Measurements from ENCODE around the gene ANTXR2.

ANTXR2 gene

DNA sequence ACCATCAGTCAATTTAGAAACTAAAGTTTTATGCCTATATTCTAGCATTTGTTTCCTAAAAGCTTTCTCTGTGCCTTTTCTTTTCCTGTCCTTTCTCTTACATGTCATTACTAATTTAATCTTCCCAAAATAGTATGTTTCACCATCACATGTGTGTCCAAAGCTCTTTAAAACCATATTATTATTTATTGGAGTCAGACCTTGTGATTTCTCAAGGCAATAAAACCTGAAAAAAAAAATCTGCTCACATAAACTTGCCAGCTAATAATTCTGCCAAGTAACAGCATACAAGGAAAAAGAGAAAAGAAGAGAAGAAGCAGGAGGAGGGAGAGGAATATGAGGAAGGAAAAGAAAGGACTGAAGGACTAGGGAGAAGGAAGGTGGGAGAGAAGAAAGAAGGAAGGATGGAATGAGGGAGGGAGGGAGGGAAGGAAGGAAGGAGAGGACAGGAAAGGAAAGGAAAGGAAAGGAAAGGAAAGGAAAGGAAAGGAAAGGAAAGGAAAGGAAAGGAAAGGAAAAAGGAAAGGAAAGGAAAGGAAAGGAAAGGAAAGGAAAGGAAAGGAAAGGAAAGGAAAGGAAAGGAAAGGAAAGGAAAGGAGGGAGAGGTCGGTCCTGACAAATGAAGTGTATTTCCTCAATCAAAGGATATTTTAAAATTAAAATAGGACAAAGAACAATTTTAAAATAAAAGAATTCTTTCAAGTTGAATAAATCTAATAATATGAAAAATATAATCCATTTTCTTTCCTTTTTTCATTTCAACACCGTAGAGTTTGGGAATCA is 57.4 kb downstream of the ANTXR2 start:
- no peak overlapping the region for H3K4me3 ChIP-seq (ENCODE audit: low read depth, low read length)
- H3K27ac ChIP-seq, result no peak overlapping the region
- H3K4me2 ChIP-seq (ENCODE audit: low read length), result no peak overlapping the region
- TF ChIP-seq, protein P1, sequence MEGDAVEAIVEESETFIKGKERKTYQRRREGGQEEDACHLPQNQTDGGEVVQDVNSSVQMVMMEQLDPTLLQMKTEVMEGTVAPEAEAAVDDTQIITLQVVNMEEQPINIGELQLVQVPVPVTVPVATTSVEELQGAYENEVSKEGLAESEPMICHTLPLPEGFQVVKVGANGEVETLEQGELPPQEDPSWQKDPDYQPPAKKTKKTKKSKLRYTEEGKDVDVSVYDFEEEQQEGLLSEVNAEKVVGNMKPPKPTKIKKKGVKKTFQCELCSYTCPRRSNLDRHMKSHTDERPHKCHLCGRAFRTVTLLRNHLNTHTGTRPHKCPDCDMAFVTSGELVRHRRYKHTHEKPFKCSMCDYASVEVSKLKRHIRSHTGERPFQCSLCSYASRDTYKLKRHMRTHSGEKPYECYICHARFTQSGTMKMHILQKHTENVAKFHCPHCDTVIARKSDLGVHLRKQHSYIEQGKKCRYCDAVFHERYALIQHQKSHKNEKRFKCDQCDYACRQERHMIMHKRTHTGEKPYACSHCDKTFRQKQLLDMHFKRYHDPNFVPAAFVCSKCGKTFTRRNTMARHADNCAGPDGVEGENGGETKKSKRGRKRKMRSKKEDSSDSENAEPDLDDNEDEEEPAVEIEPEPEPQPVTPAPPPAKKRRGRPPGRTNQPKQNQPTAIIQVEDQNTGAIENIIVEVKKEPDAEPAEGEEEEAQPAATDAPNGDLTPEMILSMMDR (IDR thresholded peaks at IDR 0.05), result no peak
- H3K9ac ChIP-seq, result no peak overlapping the region
- H3K79me2 ChIP-seq, result no peaks in the 10 kb centered on the region
- no peaks in the 10 kb centered on the region for H3K36me3 ChIP-seq (ENCODE audit: control insufficient read depth, insufficient read depth, low read length)
- H3K4me1 ChIP-seq, result no peaks in the 10 kb centered on the region
- H2AFZ ChIP-seq, result no peak overlapping the region
- no peaks in the 10 kb centered on the region for H3K27me3 ChIP-seq (ENCODE audit: control insufficient read depth, insufficient read depth, low read length)
- H3K9me3 ChIP-seq (ENCODE audit: control insufficient read depth, low read length), result no peaks in the 10 kb centered on the region

DNA sequence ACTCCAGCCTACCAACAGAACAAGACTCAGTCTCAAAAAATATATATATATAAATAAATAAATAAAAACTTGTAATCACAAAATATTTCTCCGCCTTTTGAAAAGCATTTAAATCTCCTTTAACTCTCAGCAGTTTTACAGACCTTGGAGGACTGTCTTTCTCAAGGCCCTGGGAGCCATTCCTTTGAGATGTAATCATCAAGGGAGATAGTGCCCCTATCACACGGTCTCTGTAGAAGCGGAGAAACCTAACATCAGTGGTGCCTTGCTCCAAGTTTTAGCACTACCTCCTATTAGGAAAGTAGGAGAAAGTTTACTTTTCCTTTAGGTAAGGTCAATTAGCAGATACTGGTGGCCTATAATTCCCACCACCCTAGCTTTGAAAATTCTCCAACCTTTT is 58.5 kb downstream of the ANTXR2 start:
- no peaks in the 10 kb centered on the region for H3K27me3 ChIP-seq (ENCODE audit: control insufficient read depth, insufficient read depth, low read length)
- H3K79me2 ChIP-seq, result no peaks in the 10 kb centered on the region
- no peaks in the 10 kb centered on the region for H3K4me1 ChIP-seq
- no peaks in the 10 kb centered on the region for H3K9me3 ChIP-seq (ENCODE audit: control insufficient read depth, low read length)
- no peak overlapping the region for H3K4me3 ChIP-seq (ENCODE audit: low read depth, low read length)
- no peak overlapping the region for H3K4me2 ChIP-seq (ENCODE audit: low read length)
- no peak overlapping the region for H3K27ac ChIP-seq
- H3K36me3 ChIP-seq (ENCODE audit: control insufficient read depth, insufficient read depth, low read length), result no peaks in the 10 kb centered on the region
- H3K9ac ChIP-seq, result no peak overlapping the region
- no peak overlapping the region for H2AFZ ChIP-seq
- TF ChIP-seq, protein P1 (IDR thresholded peaks at IDR 0.05), result no peak

DNA sequence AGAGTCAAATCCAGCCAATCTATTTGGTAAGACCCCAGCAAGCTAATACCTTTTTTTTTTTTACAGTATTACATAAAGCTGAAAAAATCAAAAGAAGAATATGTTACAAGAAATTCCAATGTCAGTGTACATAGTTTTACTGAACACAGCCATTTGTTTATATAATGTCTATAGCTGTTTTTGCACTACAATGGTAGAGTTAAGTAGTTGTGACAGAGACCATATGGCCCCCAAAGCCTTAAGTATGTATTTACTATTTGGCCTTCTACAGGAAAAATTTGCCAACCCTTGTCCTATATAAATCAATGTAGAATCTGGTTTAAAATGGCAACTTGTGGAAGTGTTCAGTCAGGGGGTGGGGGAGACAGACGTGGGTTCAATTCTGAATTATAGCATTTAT is 60.7 kb downstream of the ANTXR2 start:
- Histone ChIP-seq H3K27me3 (ENCODE audit: control insufficient read depth, insufficient read depth, low read length) (no peaks in the 10 kb centered on the region), H3K4me3 (ENCODE audit: low read depth, low read length) (no peak overlapping the region), H3K36me3 (ENCODE audit: control insufficient read depth, insufficient read depth, low read length) (no peaks in the 10 kb centered on the region), H3K9me3 (ENCODE audit: control insufficient read depth, low read length) (no peaks in the 10 kb centered on the region), H3K79me2 (no peaks in the 10 kb centered on the region), H3K4me2 (ENCODE audit: low read length) (no peak overlapping the region), H3K4me1 (no peaks in the 10 kb centered on the region), H3K9ac (no peak overlapping the region), H2AFZ (no peak overlapping the region), H3K27ac (no peak overlapping the region)
- TF ChIP-seq, protein P1 (IDR thresholded peaks at IDR 0.05), result no peak

DNA sequence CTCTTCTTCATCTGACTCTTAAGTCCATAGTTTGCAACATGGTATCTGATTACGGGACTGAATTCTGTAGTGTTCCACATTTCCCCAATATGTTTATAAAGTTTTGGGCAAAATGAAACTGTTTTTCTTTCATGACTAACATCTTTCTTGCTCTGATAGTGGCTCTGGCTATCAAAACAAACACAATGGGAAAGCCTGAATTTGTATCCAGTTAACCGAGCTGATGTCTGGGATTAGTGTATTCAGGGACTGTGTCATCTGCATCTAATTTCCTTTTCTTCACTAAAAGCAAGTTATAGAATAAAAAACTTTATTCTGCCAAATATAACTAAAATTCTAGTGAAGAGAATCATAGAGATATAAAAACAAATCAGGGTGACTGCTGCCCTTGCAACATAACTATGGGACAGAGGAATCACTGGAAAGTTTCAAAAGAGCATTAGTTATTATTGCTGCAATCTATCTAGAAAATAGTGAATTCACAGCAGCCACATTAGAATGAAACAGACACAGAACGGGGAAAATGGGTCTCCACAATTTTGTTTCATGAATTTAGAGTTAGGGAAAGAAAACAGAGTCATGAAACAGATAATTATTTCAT is 61.3 kb downstream of the ANTXR2 start:
- no peak overlapping the region for H3K27ac ChIP-seq

More for the DNA sequence above, 61.3 kb downstream of the ANTXR2 start:
- Histone ChIP-seq H3K4me3 (ENCODE audit: low read depth, low read length) (no peak overlapping the region), H3K27me3 (ENCODE audit: control insufficient read depth, insufficient read depth, low read length) (no peaks in the 10 kb centered on the region), H3K9ac (no peak overlapping the region), H3K9me3 (ENCODE audit: control insufficient read depth, low read length) (no peaks in the 10 kb centered on the region), H2AFZ (no peak overlapping the region), H3K4me2 (ENCODE audit: low read length) (no peak overlapping the region), H3K4me1 (no peaks in the 10 kb centered on the region), H3K79me2 (no peaks in the 10 kb centered on the region), H3K36me3 (ENCODE audit: control insufficient read depth, insufficient read depth, low read length) (no peaks in the 10 kb centered on the region)
- TF ChIP-seq, protein P1 (IDR thresholded peaks at IDR 0.05), result no peak

All from parathyroid adenoma (tissue), 2 donors.